Caco-2 (cell line): ENCODE results near the gene GPC5. TPM values are rescaled to one million over a fixed set of nuclear protein-coding genes. Genes with fewer than 3 reads are reported as not detected.

Experiments
- BruUV-seq: library from RNA; stranded (reverse); fragments of 400-500 nt; replicated peaks from 2 replicates; lab custom pipeline; 2021; lab: Mats Ljungman, UMichigan
- CTCF ChIA-PET: fragments of 300-600 bp; sonication (Branson Sonifier 250); formaldehyde crosslinking; loops from one replicate; lab custom pipeline; 2022; ENCODE audit warnings: antibody characterized with exemption; lab: Charles Lee
- POLR2A ChIA-PET: fragments of 300-600 bp; sonication (Branson Sonifier 250); formaldehyde crosslinking; loops from one replicate; lab custom pipeline; 2022; ENCODE audit warnings: antibody characterized with exemption; lab: Charles Lee
- DNase-seq, 2 experiments: peaks; one replicate each; pipeline versions ENCODE4 v3.0.0 to v3.0.0-alpha.2; 2020 to 2022
- H3K27me3 ChIP-seq: replicated peaks from 2 replicates; pipeline ENCODE4 v1.6.0; 2011; ENCODE audit warnings: low read length; ENCODE audit not compliant: control insufficient read depth, insufficient read depth
- H3K36me3 ChIP-seq: 2 replicates; pipeline ENCODE4 v1.5.1; 2011; ENCODE audit warnings: low read length; ENCODE audit not compliant: control insufficient read depth, insufficient read depth
- H3K4me1 ChIP-seq: fragments of 250-450 bp; sonication (Bioruptor Pico); 2 replicates; pipeline ENCODE4 v1.5.1; 2020; ENCODE audit warnings: mild to moderate bottlenecking
- H3K4me3 ChIP-seq: 2 replicates; pipeline ENCODE4 v1.5.1; 2011; ENCODE audit warnings: low read depth, mild to moderate bottlenecking, control low read depth, low read length
- H3K9me3 ChIP-seq: fragments of 250-450 bp; sonication (Bioruptor Pico); 2 replicates; pipeline ENCODE4 v1.5.1; 2020; ENCODE audit warnings: mild to moderate bottlenecking, moderate library complexity
- H3K27ac Mint-ChIP-seq: one replicate; pipeline ENCODE4 v1.8.0; 2022; ENCODE audit warnings: mixed read lengths; ENCODE audit not compliant: unreplicated experiment
- H3K27me3 Mint-ChIP-seq: one replicate; pipeline ENCODE4 v1.8.0; 2022; ENCODE audit warnings: mixed read lengths; ENCODE audit not compliant: insufficient read depth, unreplicated experiment
- H3K36me3 Mint-ChIP-seq: one replicate; pipeline ENCODE4 v1.8.0; 2022; ENCODE audit warnings: mild to moderate bottlenecking, mixed read lengths; ENCODE audit not compliant: insufficient read depth, unreplicated experiment
- H3K4me1 Mint-ChIP-seq: one replicate; pipeline ENCODE4 v1.8.0; 2022; ENCODE audit warnings: low read depth, mixed read lengths; ENCODE audit not compliant: unreplicated experiment
- H3K4me3 Mint-ChIP-seq: one replicate; pipeline ENCODE4 v1.8.0; 2022; ENCODE audit warnings: mild to moderate bottlenecking, moderate library complexity, mixed read lengths; ENCODE audit not compliant: unreplicated experiment
- H3K9me3 Mint-ChIP-seq: one replicate; pipeline ENCODE4 v1.8.0; 2022; ENCODE audit warnings: mixed read lengths; ENCODE audit not compliant: unreplicated experiment
- CTCF ChIP-seq, 2 experiments: fragments of 200-600 bp in 1 of 2; IDR thresholded peaks; 1 replicate in 1 of 2; 2 replicates in 1 of 2; pipeline versions ENCODE4 v1.5.1 to v1.8.0; 2011 to 2022; ENCODE audit warnings: antibody characterized with exemption in 1 of 2, control low read depth in 1 of 2, inconsistent platforms in 1 of 2, low read depth in 1 of 2, low read length in 1 of 2, mild to moderate bottlenecking in 1 of 2, moderate library complexity in 1 of 2; ENCODE audit not compliant: insufficient read depth in 1 of 2, severe bottlenecking in 1 of 2, unreplicated experiment in 1 of 2
- intact Hi-C: fragments of 100-400 bp; cut with micrococcal nuclease; formaldehyde crosslinking; loops from one replicate; pipeline ENCODE4 v1.10.0; 2022; ENCODE audit not compliant: unreplicated experiment
- total RNA-seq: library from RNA; stranded (reverse); gene quantifications from 2 replicates; pipeline ENCODE4 v1.2.3, GENCODE V29; 2022

Gene GPC5
- total RNA-seq, 1 experiment from 2014 or later = 4.1 TPM

GRCh38 chr13:91627952-91628739 is 229.7 kb downstream of the GPC5 start:
- Mint-ChIP-seq H3K36me3 (no peaks in the 10 kb centered on the region), H3K27ac (no peak overlapping the region), H3K4me1 (no peaks in the 10 kb centered on the region), H3K9me3 (no peaks in the 10 kb centered on the region), H3K27me3 (no peaks in the 10 kb centered on the region), H3K4me3 (no peak overlapping the region)
- H3K9me3 ChIP-seq = no peaks in the 10 kb centered on the region
- intact Hi-C loops = no loop called here
- H3K36me3 ChIP-seq = no peaks in the 10 kb centered on the region
- ChIA-PET POLR2A (no interaction called here), CTCF (no interaction called here)
- BruUV-seq = no TSS peak
- no peaks in the 10 kb centered on the region for H3K4me1 ChIP-seq
- no peaks in the 10 kb centered on the region for H3K27me3 ChIP-seq
- no peak for TF ChIP-seq CTCF (IDR thresholded peaks at IDR 0.05; ENCODE audit: insufficient read depth in 1 of 2, low read depth in 1 of 2, low read length in 1 of 2, severe bottlenecking in 1 of 2, unreplicated experiment in 1 of 2)
- no peak for DNase-seq
- H3K4me3 ChIP-seq = no peak overlapping the region

- H3K36me3 ChIP-seq = no peaks in the 10 kb centered on the region
- no peaks in the 10 kb centered on the region for H3K9me3 ChIP-seq
- no peaks in the 10 kb centered on the region for H3K4me1 ChIP-seq
- no peak overlapping the region for H3K4me3 ChIP-seq
- POLR2A ChIA-PET = no interaction called here
- Mint-ChIP-seq H3K27me3 (no peaks in the 10 kb centered on the region), H3K9me3 (no peaks in the 10 kb centered on the region), H3K27ac (no peak overlapping the region), H3K4me1 (no peaks in the 10 kb centered on the region), H3K36me3 (no peaks in the 10 kb centered on the region), H3K4me3 (no peak overlapping the region)
- intact Hi-C loops = no loop called here
- no peaks in the 10 kb centered on the region for H3K27me3 ChIP-seq
- no peak for DNase-seq
- BruUV-seq = no TSS peak
- no peak for TF ChIP-seq CTCF (IDR thresholded peaks at IDR 0.05; ENCODE audit: insufficient read depth in 1 of 2, low read depth in 1 of 2, low read length in 1 of 2, severe bottlenecking in 1 of 2, unreplicated experiment in 1 of 2)
- CTCF ChIA-PET = no interaction called here
These were observed 232.5 kb downstream of the GPC5 start for GRCh38 chr13:91630946-91631345.

DNA sequence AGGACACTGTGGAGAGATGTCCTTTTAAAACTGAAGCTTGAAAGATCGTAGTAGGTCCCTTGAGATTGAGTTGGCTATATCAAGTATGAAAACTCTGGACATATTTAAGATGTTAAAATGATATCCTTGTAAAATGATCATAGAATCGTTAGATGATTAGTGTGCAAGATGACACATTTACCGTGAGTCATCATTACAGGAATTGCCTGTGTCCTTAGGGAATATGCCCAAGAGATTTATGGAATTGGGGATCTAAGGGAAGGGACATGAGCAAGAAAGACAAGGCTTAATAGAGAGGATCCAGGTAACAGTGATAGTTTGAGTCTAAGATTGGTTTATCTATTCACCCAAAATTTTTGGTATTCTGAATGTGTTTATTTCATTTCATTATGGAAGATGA is 233.7 kb downstream of the GPC5 start:
- Mint-ChIP-seq H3K9me3 (no peaks in the 10 kb centered on the region), H3K4me3 (no peak overlapping the region), H3K36me3 (no peaks in the 10 kb centered on the region), H3K27me3 (no peaks in the 10 kb centered on the region), H3K27ac (no peak overlapping the region), H3K4me1 (no peaks in the 10 kb centered on the region)
- no peaks in the 10 kb centered on the region for H3K9me3 ChIP-seq
- H3K4me1 ChIP-seq = no peaks in the 10 kb centered on the region
- ChIA-PET CTCF (no interaction called here), POLR2A (no interaction called here)
- H3K4me3 ChIP-seq = no peak overlapping the region
- H3K27me3 ChIP-seq = no peaks in the 10 kb centered on the region
- intact Hi-C loops = no loop called here
- no TSS peak for BruUV-seq
- DNase-seq = no peak
- TF ChIP-seq CTCF (IDR thresholded peaks at IDR 0.05; ENCODE audit: insufficient read depth in 1 of 2, low read depth in 1 of 2, low read length in 1 of 2, severe bottlenecking in 1 of 2, unreplicated experiment in 1 of 2) = no peak
- H3K36me3 ChIP-seq = no peaks in the 10 kb centered on the region
